GM19324 (cell line): ENCODE data around the gene SLC22A1.
"Not testable (repeated sequence)": the region's sequence is repeated elsewhere in the genome, so short reads cannot be mapped to it uniquely, and the experiment has no call there.

ENCODE experiments used
- ATAC-seq: cut with Tn5 transposase; IDR thresholded peaks from one replicate; pipeline ENCODE4 v1.9.1; 2021; ENCODE audit warnings: mild to moderate bottlenecking, moderate library complexity; ENCODE audit not compliant: unreplicated experiment, low FRiP score

Gene SLC22A1

DNA sequence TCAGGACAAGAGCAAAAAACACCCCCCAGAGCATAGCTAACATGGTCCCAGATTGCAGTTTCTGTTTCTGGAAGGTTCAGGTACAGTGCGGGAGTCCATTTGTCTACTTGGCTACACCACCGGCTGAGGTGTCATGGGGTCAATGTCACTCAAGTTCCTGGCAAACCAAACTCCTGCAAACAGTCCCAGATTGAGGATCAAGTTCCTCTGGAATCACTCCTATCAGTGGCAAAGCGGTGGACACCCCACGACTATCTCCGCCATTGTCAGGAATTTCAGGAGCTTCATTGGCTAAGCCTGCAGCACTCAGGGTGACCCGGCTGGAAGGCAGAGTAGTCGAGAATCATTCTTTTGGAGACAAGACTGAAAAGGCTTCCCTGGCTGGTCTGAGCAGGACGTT is 41.8 kb downstream of the SLC22A1 start:
- ATAC-seq, result no peak

- ATAC-seq, result no peak
These were observed 42.3 kb downstream of the SLC22A1 start for GRCh38 chr6:160163912-160164311.

GRCh38 chr6:160165928-160166327 is 44.3 kb downstream of the SLC22A1 start:
- ATAC-seq, result not testable (repeated sequence)

DNA sequence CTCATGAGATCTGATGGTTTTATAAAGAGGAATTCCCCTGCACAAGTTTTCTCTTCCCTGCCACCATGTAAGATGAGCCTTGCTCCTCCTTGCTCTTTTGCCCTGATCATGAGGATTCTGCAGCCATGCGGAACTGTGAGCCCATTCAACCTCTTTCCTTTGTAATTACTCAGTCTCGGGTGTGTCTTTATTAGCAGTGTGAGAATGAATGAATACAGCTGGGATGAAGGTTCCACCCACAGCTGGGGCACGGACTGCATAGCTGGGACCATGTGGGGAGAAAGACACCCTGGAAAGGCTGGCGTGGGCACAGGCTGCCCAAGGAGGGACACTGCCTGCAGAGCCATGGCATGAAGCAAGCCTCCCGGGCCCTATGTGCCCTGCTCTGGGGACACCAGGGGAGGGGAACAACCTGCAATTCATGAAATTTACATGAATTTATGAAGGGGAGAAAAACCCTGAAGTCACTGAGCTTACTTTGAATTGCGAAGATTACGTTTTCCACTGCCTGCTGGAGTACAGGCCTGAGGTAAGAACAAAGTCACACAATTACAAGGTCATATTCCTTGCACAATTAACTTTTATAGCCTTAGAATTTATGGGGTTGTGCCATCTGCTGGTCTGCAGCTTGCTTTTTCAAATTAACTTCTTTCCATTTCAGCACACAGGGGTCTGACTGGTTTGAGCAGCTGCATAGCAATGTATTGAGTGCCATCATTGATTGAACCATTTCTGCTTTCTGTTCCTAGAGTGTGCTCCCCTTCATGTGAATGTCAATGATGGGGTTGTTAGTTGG is 46.2 kb downstream of the SLC22A1 start:
- no peak for ATAC-seq

DNA sequence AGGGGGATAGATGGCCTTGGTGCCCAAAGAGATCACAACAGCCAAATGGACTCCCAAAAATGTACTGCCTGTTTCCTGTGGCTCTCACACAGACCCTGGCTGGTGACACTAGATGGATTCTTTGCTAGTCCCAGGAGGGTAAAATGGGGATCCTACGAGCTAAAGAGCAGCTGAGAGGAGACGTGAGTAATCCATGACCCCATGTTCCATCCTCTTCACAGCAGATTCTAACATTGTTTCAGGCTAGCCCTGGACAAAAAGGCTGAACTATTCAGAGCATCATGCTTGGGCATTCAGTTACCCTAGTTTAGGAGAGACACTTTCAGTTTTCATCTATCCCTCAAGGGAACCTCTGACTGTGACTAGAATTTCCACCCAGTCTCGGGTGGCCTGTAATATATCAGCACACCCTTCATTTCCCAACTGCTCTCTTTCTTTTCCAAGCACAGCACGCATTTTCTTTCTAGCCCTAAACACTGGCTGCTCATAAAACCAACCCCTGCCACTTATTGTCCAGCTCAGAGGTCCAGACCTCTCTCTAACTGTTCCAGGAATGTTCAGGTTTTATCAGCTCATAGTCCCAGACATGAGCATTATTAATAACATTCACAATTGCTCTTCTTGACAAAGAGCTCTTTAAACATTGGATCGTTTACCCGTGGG is 48.5 kb downstream of the SLC22A1 start:
- no peak for ATAC-seq

- no peak for ATAC-seq
These were observed 51.1 kb downstream of the SLC22A1 start for GRCh38 chr6:160172704-160173103.

- no peak for ATAC-seq
These were observed 52.4 kb downstream of the SLC22A1 start for GRCh38 chr6:160173806-160174527.

GRCh38 chr6:160174681-160175080 is 53.1 kb downstream of the SLC22A1 start:
- ATAC-seq, result no peak

GRCh38 chr6:160177220-160177619 is 55.6 kb downstream of the SLC22A1 start:
- ATAC-seq, result no peak

- no peak for ATAC-seq
These were observed 56.7 kb downstream of the SLC22A1 start for GRCh38 chr6:160178271-160178670.

DNA sequence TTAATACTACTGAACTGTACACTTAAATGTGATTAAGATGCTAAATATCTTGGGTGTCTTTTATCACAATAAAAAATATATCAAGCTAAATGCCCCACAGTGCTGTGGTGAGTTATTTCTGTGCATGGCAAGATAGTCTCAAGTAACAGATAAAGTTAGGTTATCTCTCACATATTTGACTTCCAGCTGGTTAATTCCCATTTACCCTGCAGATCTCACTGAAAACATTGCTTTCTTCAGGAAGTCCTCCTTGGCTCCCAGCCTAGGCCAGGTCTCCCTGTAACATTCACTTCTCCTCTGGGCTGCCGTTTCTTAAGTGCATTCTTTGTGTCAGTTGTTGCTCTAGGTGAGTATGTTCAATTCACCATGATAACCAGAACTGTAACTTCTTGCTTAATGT is 59.1 kb downstream of the SLC22A1 start:
- no peak for ATAC-seq

- ATAC-seq, result no peak
These were observed 67.2 kb downstream of the SLC22A1 start for GRCh38 chr6:160188773-160189172.

GRCh38 chr6:160190081-160190480 is 68.5 kb downstream of the SLC22A1 start:
- ATAC-seq, result no peak

- ATAC-seq, result no peak
These were observed 69.4 kb downstream of the SLC22A1 start for GRCh38 chr6:160190973-160191372.

DNA sequence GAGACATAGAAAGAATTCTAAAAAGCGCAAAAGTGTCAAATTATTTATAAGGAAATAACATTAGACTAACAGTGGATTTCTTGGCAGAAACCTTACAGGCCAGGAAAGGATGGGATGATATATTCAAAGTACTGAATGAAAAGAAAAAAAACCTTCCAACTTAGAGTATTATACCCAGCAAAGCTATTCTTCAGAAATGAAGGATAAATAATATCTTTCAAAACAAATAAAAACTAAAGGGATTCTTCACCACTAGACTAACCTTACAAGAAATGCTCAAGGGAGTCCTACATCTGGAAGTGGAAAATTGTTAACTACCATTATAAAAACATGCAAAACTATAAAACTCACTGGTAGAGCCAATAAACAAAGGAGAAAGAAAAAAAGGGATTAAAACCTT is 71.2 kb downstream of the SLC22A1 start:
- ATAC-seq, result no peak

GRCh38 chr6:160194808-160195207 is 73.2 kb downstream of the SLC22A1 start:
- ATAC-seq, result no peak

DNA sequence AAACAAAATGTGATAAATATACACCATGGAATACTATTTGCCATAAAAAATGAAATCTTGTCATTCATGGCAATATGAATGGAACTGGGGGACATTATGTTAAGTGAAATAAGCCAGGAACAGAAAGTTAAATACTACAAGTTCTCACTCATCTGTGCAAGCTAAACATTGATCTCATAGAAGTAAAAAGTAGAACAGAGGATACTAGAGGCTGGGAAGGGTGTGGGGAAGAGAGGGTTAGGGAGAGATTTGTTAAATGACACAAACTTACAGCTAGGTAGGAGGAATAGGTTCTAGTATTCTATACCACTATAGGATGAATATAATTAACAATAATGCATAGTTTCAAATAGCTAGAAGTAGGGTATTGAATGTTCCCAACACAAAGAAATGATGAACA is 76.0 kb downstream of the SLC22A1 start:
- ATAC-seq, result no peak

- ATAC-seq, result peak; percentile 84
These were observed 77.1 kb downstream of the SLC22A1 start for GRCh38 chr6:160198606-160199211.

DNA sequence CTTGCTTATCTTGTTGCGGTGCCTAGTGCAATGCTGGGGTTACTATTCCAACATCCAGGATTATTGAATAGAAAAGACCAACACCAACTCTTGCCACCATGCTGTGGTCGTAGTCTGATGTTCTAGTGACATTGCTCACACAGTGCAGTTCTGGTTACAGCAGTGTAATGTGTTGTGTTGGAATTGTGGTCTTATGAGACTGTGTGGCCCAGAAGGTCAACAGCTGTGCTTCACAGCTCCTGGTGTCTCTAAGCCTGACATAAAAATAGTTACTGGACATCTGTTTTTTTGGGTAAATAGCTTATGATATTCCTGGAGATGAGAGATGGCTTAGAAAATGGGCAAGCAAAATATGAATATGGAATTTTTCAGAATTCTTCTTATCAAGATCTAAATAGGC is 79.4 kb downstream of the SLC22A1 start:
- ATAC-seq, result no peak

DNA sequence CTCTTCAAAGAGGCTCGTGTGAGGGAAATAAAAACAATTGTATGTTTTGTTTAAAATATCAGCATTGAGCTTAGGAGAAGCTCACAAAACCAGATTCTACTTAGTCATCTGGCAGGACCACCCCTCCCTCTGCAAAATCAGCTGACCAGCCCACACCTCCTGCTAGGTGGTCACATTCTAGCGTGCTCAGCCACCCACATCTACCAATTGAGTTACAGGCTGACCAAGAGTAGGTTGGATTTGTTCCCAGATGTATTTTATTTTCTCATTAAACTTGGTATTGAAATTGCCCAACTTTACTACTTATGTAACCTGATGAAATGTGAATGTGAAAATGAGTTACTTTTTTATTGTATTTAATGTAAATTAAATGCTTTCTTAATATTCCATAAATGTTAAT is 80.8 kb downstream of the SLC22A1 start:
- ATAC-seq, result no peak

- no peak for ATAC-seq
These were observed 81.5 kb downstream of the SLC22A1 start for GRCh38 chr6:160203076-160203475.
